ENCODE data around the gene ARID1B. TPM values are rescaled to one million over a fixed set of nuclear protein-coding genes. Genes with fewer than 3 reads are reported as not detected.

The ARID1B gene
- total and polyA plus RNA-seq, 9 of the 15 experiments (the other 6 are each of a cell fraction or from before 2014, with no cell fraction given) = 12.5 to 50.5 (median 25.8) TPM

GRCh38 chr6:157013649-157014304, 236.6 kb downstream of the ARID1B start (continued):
- TF ChIP-seq PHB2 (IDR thresholded peaks at IDR 0.05; ENCODE audit: low read depth) = no peak
- TF ChIP-seq ZNF316 (IDR thresholded peaks at IDR 0.05) = peak; percentile 93
- TF ChIP-seq MAFG (tag; conservative IDR thresholded peaks at IDR 0.05) = peak; percentile 83
- TF ChIP-seq SIRT6 (IDR thresholded peaks at IDR 0.05; ENCODE audit: low read depth, low read length) = no peak
- no peak for TF ChIP-seq NR2C2 (CRISPR knock-in tag; IDR thresholded peaks at IDR 0.05)
- TF ChIP-seq NR2C2 (tag; IDR thresholded peaks at IDR 0.05) = no peak
- no peak for TF ChIP-seq HNRNPL (IDR thresholded peaks at IDR 0.05; ENCODE audit: low read depth, low read length)
- no peak for TF ChIP-seq RAD21 (CRISPR knock-in tag; conservative IDR thresholded peaks at IDR 0.05 in 1 of 2, IDR thresholded peaks at IDR 0.05 in 1 of 2)
- no peak for TF ChIP-seq TFAM (CRISPR knock-in tag; conservative IDR thresholded peaks at IDR 0.05)
- TF ChIP-seq MAFF (IDR thresholded peaks at IDR 0.05; ENCODE audit: low read length) = peak; percentile 64
- TF ChIP-seq KDM5B (IDR thresholded peaks at IDR 0.05; ENCODE audit: insufficient replicate concordance, low read depth, low read length) = no peak
- TF ChIP-seq ZNF431 (CRISPR knock-in tag; IDR thresholded peaks at IDR 0.05) = no peak
- TF ChIP-seq HDAC3 (IDR thresholded peaks at IDR 0.05; ENCODE audit: borderline replicate concordance, partially characterized antibody) = no peak
- TF ChIP-seq, protein P1, sequence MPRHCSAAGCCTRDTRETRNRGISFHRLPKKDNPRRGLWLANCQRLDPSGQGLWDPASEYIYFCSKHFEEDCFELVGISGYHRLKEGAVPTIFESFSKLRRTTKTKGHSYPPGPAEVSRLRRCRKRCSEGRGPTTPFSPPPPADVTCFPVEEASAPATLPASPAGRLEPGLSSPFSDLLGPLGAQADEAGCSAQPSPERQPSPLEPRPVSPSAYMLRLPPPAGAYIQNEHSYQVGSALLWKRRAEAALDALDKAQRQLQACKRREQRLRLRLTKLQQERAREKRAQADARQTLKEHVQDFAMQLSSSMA (CRISPR knock-in tag; IDR thresholded peaks at IDR 0.05) = no peak
- TF ChIP-seq ZNF445 (CRISPR knock-in tag; IDR thresholded peaks at IDR 0.05; ENCODE audit: low read depth) = no peak
- no peak for TF ChIP-seq SRSF7 (optimal IDR thresholded peaks at IDR 0.05; ENCODE audit: low read depth, low read length)
- TF ChIP-seq MAFK (IDR thresholded peaks at IDR 0.05; ENCODE audit: low read length) = peak; percentile 41; the same call in 1 of the 2 replicates
- no peak for TF ChIP-seq SIN3A (IDR thresholded peaks at IDR 0.05; ENCODE audit: borderline replicate concordance in 2 of 2, control insufficient read depth in 1 of 2, low read depth in 2 of 2, low read length in 2 of 2)
- no peak for TF ChIP-seq PHB (CRISPR knock-in tag; IDR thresholded peaks at IDR 0.05)
- TF ChIP-seq CREBBP (IDR thresholded peaks at IDR 0.05; ENCODE audit: low read depth, low read length) = no peak
- no peak for TF ChIP-seq KAT2B (IDR thresholded peaks at IDR 0.05; ENCODE audit: low read depth, low read length)
- TF ChIP-seq HLTF (IDR thresholded peaks at IDR 0.05) = no peak
- peak; percentile 74 for TF ChIP-seq C11orf30 (IDR thresholded peaks at IDR 0.05; ENCODE audit: low read depth)
- TF ChIP-seq RCOR1 (IDR thresholded peaks at IDR 0.05; ENCODE audit: borderline replicate concordance in 1 of 2, low read depth in 2 of 2, low read length in 2 of 2) = no peak
- TF ChIP-seq, protein P2, sequence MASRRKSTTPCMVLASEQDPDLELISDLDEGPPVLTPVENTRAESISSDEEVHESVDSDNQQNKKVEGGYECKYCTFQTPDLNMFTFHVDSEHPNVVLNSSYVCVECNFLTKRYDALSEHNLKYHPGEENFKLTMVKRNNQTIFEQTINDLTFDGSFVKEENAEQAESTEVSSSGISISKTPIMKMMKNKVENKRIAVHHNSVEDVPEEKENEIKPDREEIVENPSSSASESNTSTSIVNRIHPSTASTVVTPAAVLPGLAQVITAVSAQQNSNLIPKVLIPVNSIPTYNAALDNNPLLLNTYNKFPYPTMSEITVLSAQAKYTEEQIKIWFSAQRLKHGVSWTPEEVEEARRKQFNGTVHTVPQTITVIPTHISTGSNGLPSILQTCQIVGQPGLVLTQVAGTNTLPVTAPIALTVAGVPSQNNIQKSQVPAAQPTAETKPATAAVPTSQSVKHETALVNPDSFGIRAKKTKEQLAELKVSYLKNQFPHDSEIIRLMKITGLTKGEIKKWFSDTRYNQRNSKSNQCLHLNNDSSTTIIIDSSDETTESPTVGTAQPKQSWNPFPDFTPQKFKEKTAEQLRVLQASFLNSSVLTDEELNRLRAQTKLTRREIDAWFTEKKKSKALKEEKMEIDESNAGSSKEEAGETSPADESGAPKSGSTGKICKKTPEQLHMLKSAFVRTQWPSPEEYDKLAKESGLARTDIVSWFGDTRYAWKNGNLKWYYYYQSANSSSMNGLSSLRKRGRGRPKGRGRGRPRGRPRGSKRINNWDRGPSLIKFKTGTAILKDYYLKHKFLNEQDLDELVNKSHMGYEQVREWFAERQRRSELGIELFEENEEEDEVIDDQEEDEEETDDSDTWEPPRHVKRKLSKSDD (conservative IDR thresholded peaks at IDR 0.05; ENCODE audit: low read length) = no peak
